Body of pancreas (tissue), 4 donors: Measurements from ENCODE around the gene THSD4. TPM values are rescaled to one million over a fixed set of nuclear protein-coding genes. Genes with fewer than 3 reads are reported as not detected.

Experiments
- ATAC-seq: fragments of 150-250 bp; one replicate; pipeline ENCODE4 v1.9.1; 2016
- DNase-seq, 4 donors: peaks; one replicate each; pipeline ENCODE4 v3.0.0-alpha.2; 2019
- H3K27ac ChIP-seq, 4 donors: fragments of 200-600 bp; sonication (generic); 1 replicate in 3 of 4; 2 replicates in 1 of 4; pipeline versions ENCODE4 v1.5.1 to v1.6.1; 2016 to 2019; ENCODE audit warnings: mild to moderate bottlenecking in 1 of 4, mixed read lengths in 1 of 4, moderate library complexity in 1 of 4
- H3K27me3 ChIP-seq, 2 donors: fragments of 200-600 bp; sonication (generic); one replicate each; pipeline ENCODE4 v1.6.0; 2016; ENCODE audit warnings: mild to moderate bottlenecking in 1 of 2
- H3K36me3 ChIP-seq, 2 donors: fragments of 200-600 bp; sonication (generic); replicated peaks in 1 of 2; 2 replicates each; pipeline ENCODE4 v1.5.1; 2016; ENCODE audit warnings: low read depth in 2 of 2; ENCODE audit not compliant: insufficient read depth in 1 of 2
- H3K4me1 ChIP-seq: fragments of 200-600 bp; sonication (generic); one replicate; pipeline ENCODE4 v1.6.0; 2016
- H3K4me3 ChIP-seq, 2 donors: fragments of 200-600 bp; sonication (generic); 1 replicate in 1 of 2; 2 replicates in 1 of 2; pipeline ENCODE4 v1.5.1; 2016 to 2019
- H3K9me3 ChIP-seq, 3 donors: fragments of 200-600 bp; sonication (generic); 1 replicate in 2 of 3; 2 replicates in 1 of 3; pipeline ENCODE4 v1.5.1; 2016
- CTCF ChIP-seq, 7 experiments: fragments of 450-650 bp in 4 of 7; fragments of 200-600 bp in 3 of 7; sonication (generic) in 3 of 7; IDR thresholded peaks; one replicate each; pipeline ENCODE4 v1.5.1; 2016 to 2019; ENCODE audit warnings: antibody characterized with exemption in 7 of 7
- POLR2A ChIP-seq, 3 donors: fragments of 450-650 bp; IDR thresholded peaks; one replicate each; pipeline ENCODE4 v1.6.1; 2016; ENCODE audit warnings: antibody characterized with exemption in 3 of 3, mild to moderate bottlenecking in 2 of 3
- WGBS, 2 donors: methylation state at CpG; one replicate each; pipeline ENCODE4 v1.1.5; 2017; 5-methylcytosine and 5-hydroxymethylcytosine counted together
- intact Hi-C: fragments of 100-400 bp; cut with DNase I; formaldehyde crosslinking; loops from one replicate; pipeline ENCODE4 v1.15.1; 2023
- total RNA-seq, 2 donors: library from RNA; depleted of rRNA; stranded (reverse); fragments of >200 nt; gene quantifications; one replicate each; pipeline ENCODE4 v1.1.0, GENCODE V29; 2016

The THSD4 gene
- total RNA-seq, 2 donors from 2014 or later: 12.9 to 16.1 TPM

DNA sequence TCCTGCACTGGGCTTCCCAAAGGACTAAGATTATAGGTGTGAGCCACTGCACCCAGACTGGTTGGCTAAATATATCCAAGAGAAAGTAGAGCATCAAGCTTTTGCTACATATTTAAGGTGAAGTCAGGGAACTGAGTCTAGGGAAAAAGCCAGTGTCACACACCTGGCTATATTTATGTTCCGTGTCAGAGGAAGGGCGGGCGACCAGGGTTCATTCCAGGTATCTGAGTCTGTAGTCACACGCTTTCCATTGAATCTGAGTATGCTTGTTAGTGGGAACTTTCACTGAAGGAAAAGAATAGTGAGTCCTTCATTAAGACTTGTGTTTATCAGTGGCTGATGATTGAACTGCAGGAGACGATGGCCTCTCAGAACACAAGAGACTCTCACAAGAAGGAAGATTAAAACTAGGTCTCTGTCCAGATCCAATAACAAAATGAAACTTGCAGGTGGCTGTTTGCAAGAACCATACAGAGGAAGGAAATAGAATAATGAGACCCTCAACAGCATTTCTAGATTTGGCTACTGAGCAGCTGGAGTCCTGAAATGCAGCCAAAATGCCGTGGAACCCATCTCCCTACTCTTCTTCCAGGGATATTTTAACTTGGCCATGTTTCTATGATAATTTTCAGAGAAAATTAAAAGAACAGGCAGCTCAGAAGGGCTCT lies 276.3 kb downstream of the THSD4 start:
- H3K9me3 ChIP-seq: no peaks in the 10 kb centered on the region
- peak overlapping the region in 2 of 4 donors; percentile 41 to 45 for H3K27ac ChIP-seq
- intact Hi-C loops: no loop called here
- H3K4me3 ChIP-seq: no peak overlapping the region
- peaks cover 25% of the 10 kb centered on the region for H3K4me1 ChIP-seq
- WGBS, 2 donors: 34 to 44% methylated on average over 6 of the region's 6 CpGs
- no peaks in the 10 kb centered on the region for H3K36me3 ChIP-seq
- H3K27me3 ChIP-seq: no peaks in the 10 kb centered on the region
- peak in 1 of 3 donors; percentile 14 for TF ChIP-seq POLR2A (IDR thresholded peaks at IDR 0.05)
- TF ChIP-seq CTCF (IDR thresholded peaks at IDR 0.05): no peak
- ATAC-seq: peak; percentile 92
- DNase-seq: peak; percentile 67 to 82 (median 74)

- H3K27ac ChIP-seq: no peak overlapping the region
- H3K4me1 ChIP-seq: peaks cover 25% of the 10 kb centered on the region
- H3K4me3 ChIP-seq: no peak overlapping the region
- H3K36me3 ChIP-seq: no peaks in the 10 kb centered on the region
- H3K27me3 ChIP-seq: no peaks in the 10 kb centered on the region
- WGBS, 2 donors: 88 to 96% methylated on average over 11 of the region's 11 CpGs
- intact Hi-C loops: no loop called here
- TF ChIP-seq POLR2A (IDR thresholded peaks at IDR 0.05) (no peak), CTCF (IDR thresholded peaks at IDR 0.05) (no peak)
- H3K9me3 ChIP-seq: no peaks in the 10 kb centered on the region
- DNase-seq: no peak
- no peak for ATAC-seq
Observed at GRCh38 chr15:71392861-71393283, 277.6 kb downstream of the THSD4 start.

DNA sequence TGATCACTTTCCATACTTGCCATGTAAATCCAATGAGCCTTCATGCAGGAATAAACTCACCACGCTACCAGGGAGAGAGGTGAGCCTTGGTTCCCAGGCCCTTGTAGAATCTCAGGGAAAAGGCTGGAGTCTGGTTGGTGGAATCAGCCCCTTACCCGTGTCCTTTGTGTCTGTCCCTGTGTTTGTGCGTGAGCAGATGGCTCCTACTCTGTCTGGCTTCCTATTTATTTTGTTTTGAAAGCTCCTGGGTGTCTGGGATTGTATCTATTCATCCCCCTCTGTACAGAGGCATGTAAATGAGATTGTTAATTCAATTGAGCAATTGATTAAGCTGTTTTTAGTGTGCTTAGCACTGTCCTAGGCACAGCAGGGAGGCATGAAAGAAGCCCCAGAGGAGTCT lies 278.1 kb downstream of the THSD4 start:
- Histone ChIP-seq H3K9me3 (no peaks in the 10 kb centered on the region), H3K27me3 (no peaks in the 10 kb centered on the region), H3K4me3 (no peak overlapping the region), H3K27ac (no peak overlapping the region), H3K4me1 (peaks cover 25% of the 10 kb centered on the region), H3K36me3 (no peaks in the 10 kb centered on the region)
- 90 to 96% methylated on average over 3 of the region's 3 CpGs for WGBS, 2 donors
- intact Hi-C loops: no loop called here
- ATAC-seq (no peak), DNase-seq (no peak)
- TF ChIP-seq POLR2A (IDR thresholded peaks at IDR 0.05) (no peak), CTCF (IDR thresholded peaks at IDR 0.05) (no peak)

DNA sequence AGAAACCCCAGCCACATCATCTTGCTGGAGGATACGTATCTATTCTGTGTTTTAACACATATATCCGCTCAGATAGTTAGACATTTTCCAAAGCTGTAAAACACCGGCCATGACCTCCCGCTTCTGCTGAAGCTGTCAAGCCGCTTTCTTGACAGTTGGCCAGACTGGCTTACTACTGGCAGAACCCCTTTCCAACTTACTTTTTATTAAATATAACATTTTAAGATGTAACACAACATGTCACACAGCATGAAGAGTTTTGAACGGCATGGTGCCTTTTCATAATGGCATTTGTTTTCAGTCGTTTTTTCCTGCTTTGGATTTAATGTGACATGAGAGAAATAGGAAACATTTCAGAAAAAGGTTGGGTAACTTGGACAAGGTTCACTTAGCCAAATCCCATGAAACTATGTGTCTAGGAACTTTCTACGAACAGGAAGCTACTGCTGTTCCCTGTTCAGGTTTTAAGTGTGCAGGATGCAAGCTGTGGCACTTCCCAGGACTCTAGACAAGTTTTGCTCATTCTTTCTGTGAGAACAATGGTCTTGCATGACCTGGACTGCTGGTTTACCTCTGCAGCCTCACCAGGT lies 281.4 kb downstream of the THSD4 start:
- intact Hi-C loops: no loop called here
- no peaks in the 10 kb centered on the region for H3K9me3 ChIP-seq
- no peak for TF ChIP-seq CTCF (IDR thresholded peaks at IDR 0.05)
- TF ChIP-seq POLR2A (IDR thresholded peaks at IDR 0.05): no peak
- ATAC-seq (no peak), DNase-seq (no peak)
- WGBS, 2 donors: 71 to 72% methylated on average over 8 of the region's 8 CpGs
- no peak overlapping the region for H3K4me3 ChIP-seq
- no peak overlapping the region for H3K27ac ChIP-seq
- H3K27me3 ChIP-seq: no peaks in the 10 kb centered on the region
- H3K4me1 ChIP-seq: peaks cover 12% of the 10 kb centered on the region
- H3K36me3 ChIP-seq: no peaks in the 10 kb centered on the region

GRCh38 chr15:71397377-71397776 lies 282.1 kb downstream of the THSD4 start:
- DNase-seq (peak in 1 of 4 donors; percentile 35), ATAC-seq (no peak)
- TF ChIP-seq CTCF (IDR thresholded peaks at IDR 0.05) (no peak), POLR2A (IDR thresholded peaks at IDR 0.05) (no peak)
- WGBS, 2 donors: 51 to 57% methylated on average over 2 of the region's 2 CpGs
- no peaks in the 10 kb centered on the region for H3K36me3 ChIP-seq
- intact Hi-C loops: no loop called here
- H3K4me1 ChIP-seq: peaks cover 5% of the 10 kb centered on the region
- no peak overlapping the region for H3K4me3 ChIP-seq
- no peak overlapping the region for H3K27ac ChIP-seq
- H3K27me3 ChIP-seq: no peaks in the 10 kb centered on the region
- H3K9me3 ChIP-seq: no peaks in the 10 kb centered on the region
